ENCODE data around the gene LRRN3.
"Not testable (repeated sequence)": the region's sequence is repeated elsewhere in the genome, so short reads cannot be mapped to it uniquely, and the experiment has no call there.

LRRN3 gene

GRCh38 chr7:111071556-111071955 lies 19.4 kb upstream of the LRRN3 start:
- Histone ChIP-seq H3K36me3 (ENCODE audit: insufficient read depth) (no peaks in the 10 kb centered on the region), H4K20me1 (ENCODE audit: insufficient read depth) (no peaks in the 10 kb centered on the region), H3K4me2 (no peak overlapping the region), H3K79me2 (ENCODE audit: insufficient read depth, low read depth) (no peaks in the 10 kb centered on the region), H3K4me1 (ENCODE audit: low read depth, poor library complexity, severe bottlenecking) (peaks cover 4% of the 10 kb centered on the region), H3K27ac (no peak overlapping the region), H3K4me3 (IDR thresholded peaks at IDR 0.05; ENCODE audit: insufficient read depth, low read depth, low read length) (no peak overlapping the region), H2AFZ (ENCODE audit: low read depth) (no peak overlapping the region), H3K27me3 (ENCODE audit: insufficient read depth, low read depth) (no peaks in the 10 kb centered on the region), H3K9ac (no peak overlapping the region)
- TF ChIP-seq CTCF (conservative IDR thresholded peaks at IDR 0.05; ENCODE audit: low read depth, low read length) = no peak

- H3K4me1 ChIP-seq (ENCODE audit: low read depth, poor library complexity, severe bottlenecking); H3K4me2 ChIP-seq; H3K4me3 ChIP-seq (IDR thresholded peaks at IDR 0.05; ENCODE audit: insufficient read depth, low read depth, low read length); H3K79me2 ChIP-seq (ENCODE audit: insufficient read depth, low read depth); H4K20me1 ChIP-seq (ENCODE audit: insufficient read depth); H3K9ac ChIP-seq; H3K27me3 ChIP-seq (ENCODE audit: insufficient read depth, low read depth); H3K36me3 ChIP-seq (ENCODE audit: insufficient read depth); H2AFZ ChIP-seq (ENCODE audit: low read depth); H3K27ac ChIP-seq: not testable (repeated sequence)
These were observed 18.3 kb upstream of the LRRN3 start for GRCh38 chr7:111072658-111073057.

- H3K4me3 ChIP-seq (IDR thresholded peaks at IDR 0.05; ENCODE audit: insufficient read depth, low read depth, low read length) = no peak overlapping the region
- H3K27ac ChIP-seq = no peak overlapping the region
- TF ChIP-seq CTCF (conservative IDR thresholded peaks at IDR 0.05; ENCODE audit: low read depth, low read length) = no peak
- H3K27me3 ChIP-seq (ENCODE audit: insufficient read depth, low read depth) = no peaks in the 10 kb centered on the region
- H4K20me1 ChIP-seq (ENCODE audit: insufficient read depth) = no peaks in the 10 kb centered on the region
- H3K9ac ChIP-seq = no peak overlapping the region
- no peaks in the 10 kb centered on the region for H3K36me3 ChIP-seq (ENCODE audit: insufficient read depth)
- H3K4me1 ChIP-seq (ENCODE audit: low read depth, poor library complexity, severe bottlenecking) = peaks cover 4% of the 10 kb centered on the region
- no peaks in the 10 kb centered on the region for H3K79me2 ChIP-seq (ENCODE audit: insufficient read depth, low read depth)
- no peak overlapping the region for H3K4me2 ChIP-seq
- H2AFZ ChIP-seq (ENCODE audit: low read depth) = no peak overlapping the region
These were observed 16.7 kb upstream of the LRRN3 start for GRCh38 chr7:111074071-111074747.

- Histone ChIP-seq H3K4me3 (IDR thresholded peaks at IDR 0.05; ENCODE audit: insufficient read depth, low read depth, low read length) (no peak overlapping the region), H3K4me2 (no peak overlapping the region)
- no peak for TF ChIP-seq CTCF (conservative IDR thresholded peaks at IDR 0.05; ENCODE audit: low read depth, low read length)
These were observed 16.2 kb upstream of the LRRN3 start for GRCh38 chr7:111074748-111075146.

GRCh38 chr7:111075498-111075897 lies 15.4 kb upstream of the LRRN3 start:
- no peaks in the 10 kb centered on the region for H3K27me3 ChIP-seq (ENCODE audit: insufficient read depth, low read depth)
- no peak overlapping the region for H3K27ac ChIP-seq
- H3K9ac ChIP-seq = no peak overlapping the region
- no peaks in the 10 kb centered on the region for H3K36me3 ChIP-seq (ENCODE audit: insufficient read depth)
- no peak overlapping the region for H3K4me2 ChIP-seq
- no peak overlapping the region for H2AFZ ChIP-seq (ENCODE audit: low read depth)
- TF ChIP-seq CTCF (conservative IDR thresholded peaks at IDR 0.05; ENCODE audit: low read depth, low read length) = no peak
- no peaks in the 10 kb centered on the region for H3K79me2 ChIP-seq (ENCODE audit: insufficient read depth, low read depth)
- no peak overlapping the region for H3K4me3 ChIP-seq (IDR thresholded peaks at IDR 0.05; ENCODE audit: insufficient read depth, low read depth, low read length)
- H4K20me1 ChIP-seq (ENCODE audit: insufficient read depth) = no peaks in the 10 kb centered on the region
- H3K4me1 ChIP-seq (ENCODE audit: low read depth, poor library complexity, severe bottlenecking) = peaks cover 14% of the 10 kb centered on the region

More at GRCh38 chr7:111074748-111075146, 16.2 kb upstream of the LRRN3 start:
- Histone ChIP-seq H3K79me2 (ENCODE audit: insufficient read depth, low read depth) (no peaks in the 10 kb centered on the region), H2AFZ (ENCODE audit: low read depth) (no peak overlapping the region), H3K9ac (no peak overlapping the region), H3K4me1 (ENCODE audit: low read depth, poor library complexity, severe bottlenecking) (peaks cover 6% of the 10 kb centered on the region), H3K27ac (no peak overlapping the region), H3K27me3 (ENCODE audit: insufficient read depth, low read depth) (no peaks in the 10 kb centered on the region), H3K36me3 (ENCODE audit: insufficient read depth) (no peaks in the 10 kb centered on the region), H4K20me1 (ENCODE audit: insufficient read depth) (no peaks in the 10 kb centered on the region)
